Hepatic stellate cell (primary cell): ENCODE results near the gene ELP2.
A peak's percentile ranks its signal among the peaks of the same experiment; 100 is the strongest.
"Not testable (repeated sequence)": the region's sequence is repeated elsewhere in the genome, so short reads cannot be mapped to it uniquely, and the experiment has no call there.

Experiments used
- DNase-seq: peaks from one replicate; pipeline ENCODE4 v3.0.0; 2011; ENCODE audit warnings: low spot score

The ELP2 gene, protein sequence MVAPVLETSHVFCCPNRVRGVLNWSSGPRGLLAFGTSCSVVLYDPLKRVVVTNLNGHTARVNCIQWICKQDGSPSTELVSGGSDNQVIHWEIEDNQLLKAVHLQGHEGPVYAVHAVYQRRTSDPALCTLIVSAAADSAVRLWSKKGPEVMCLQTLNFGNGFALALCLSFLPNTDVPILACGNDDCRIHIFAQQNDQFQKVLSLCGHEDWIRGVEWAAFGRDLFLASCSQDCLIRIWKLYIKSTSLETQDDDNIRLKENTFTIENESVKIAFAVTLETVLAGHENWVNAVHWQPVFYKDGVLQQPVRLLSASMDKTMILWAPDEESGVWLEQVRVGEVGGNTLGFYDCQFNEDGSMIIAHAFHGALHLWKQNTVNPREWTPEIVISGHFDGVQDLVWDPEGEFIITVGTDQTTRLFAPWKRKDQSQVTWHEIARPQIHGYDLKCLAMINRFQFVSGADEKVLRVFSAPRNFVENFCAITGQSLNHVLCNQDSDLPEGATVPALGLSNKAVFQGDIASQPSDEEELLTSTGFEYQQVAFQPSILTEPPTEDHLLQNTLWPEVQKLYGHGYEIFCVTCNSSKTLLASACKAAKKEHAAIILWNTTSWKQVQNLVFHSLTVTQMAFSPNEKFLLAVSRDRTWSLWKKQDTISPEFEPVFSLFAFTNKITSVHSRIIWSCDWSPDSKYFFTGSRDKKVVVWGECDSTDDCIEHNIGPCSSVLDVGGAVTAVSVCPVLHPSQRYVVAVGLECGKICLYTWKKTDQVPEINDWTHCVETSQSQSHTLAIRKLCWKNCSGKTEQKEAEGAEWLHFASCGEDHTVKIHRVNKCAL

DNA sequence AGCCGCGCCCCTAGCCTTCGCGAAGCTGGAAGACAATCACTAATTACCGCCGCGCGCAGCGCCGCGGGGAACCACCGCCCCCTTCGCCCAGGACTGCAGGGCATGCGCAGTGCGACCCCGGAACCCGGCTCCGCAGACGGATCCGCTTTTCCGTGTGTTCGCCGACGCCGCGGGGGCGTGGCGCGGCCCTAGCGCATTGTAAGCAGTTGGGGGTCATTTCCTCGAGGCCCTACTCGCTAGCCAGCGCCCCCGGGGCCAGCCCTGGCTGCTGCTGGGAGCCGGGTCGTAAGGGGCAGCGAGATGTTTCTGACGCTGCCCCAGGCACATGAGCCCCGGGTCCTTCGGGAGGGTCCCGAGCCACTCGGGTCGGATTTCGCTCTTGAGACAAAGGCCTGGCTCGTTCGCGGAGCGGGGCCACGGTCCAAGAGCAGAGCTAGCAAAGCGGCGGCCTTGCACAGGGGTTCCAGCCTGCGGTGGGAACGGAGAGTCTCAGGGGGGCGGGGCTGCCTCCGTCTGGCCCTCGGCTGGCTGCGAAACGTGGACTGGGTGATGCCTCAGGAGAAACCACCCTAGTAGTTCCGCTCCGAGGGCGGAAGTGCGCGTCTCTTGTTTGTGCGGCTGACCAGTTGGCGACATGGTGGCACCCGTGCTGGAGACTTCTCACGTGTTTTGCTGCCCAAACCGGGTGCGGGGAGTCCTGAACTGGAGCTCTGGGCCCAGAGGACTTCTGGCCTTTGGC lies at the start of gene ELP2, which contains the start of gene SLC39A6:
Gene ELP2, plus strand, starts transcription at position 600 of the 739 bp plus-strand sequence. Its CDS starts 35 bp downstream, at position 635.
Gene SLC39A6, minus strand, starts transcription at position 41 of the 739 bp plus-strand sequence. CDS start 2,333 bp downstream, outside the sequence.
- DNase-seq: peak; percentile 96

DNA sequence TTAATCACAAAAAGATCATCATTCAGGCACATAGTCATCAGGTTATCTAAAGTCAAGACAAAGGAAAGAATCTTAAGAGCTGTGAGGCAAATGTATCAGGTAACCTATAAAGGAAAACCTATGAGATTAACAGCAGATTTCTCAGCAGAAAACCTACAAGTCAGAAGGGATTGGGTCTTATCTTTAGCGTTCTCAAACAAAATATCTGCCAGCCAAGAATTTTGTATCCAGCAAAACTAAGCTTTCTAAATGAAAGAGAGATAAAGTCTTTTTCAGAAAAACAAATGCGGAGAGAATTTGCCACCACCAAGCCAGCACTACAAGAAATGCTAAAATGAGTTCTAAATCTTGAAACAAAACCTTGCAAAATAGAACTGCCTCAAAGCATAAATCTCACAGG lies 48.6 kb upstream of the ELP2 start:
- not testable (repeated sequence) for DNase-seq

DNA sequence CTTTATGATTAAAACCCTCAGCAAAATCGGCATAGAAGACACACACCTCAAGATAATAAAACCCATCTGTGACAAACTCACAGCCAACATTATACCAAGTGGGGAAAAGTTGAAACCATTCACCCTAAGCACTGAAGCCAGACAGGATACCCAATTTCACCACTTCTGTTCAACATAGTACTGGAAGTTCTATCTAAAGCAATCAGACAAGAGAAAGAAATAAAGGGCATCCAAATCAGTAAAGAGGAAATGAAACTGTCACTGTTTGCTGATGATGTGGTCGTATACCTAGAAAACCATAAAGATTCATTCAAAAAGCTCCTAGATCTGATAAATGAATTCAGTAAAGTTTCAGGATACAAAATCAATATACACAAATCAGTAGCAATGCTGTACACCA lies 46.0 kb upstream of the ELP2 start:
- DNase-seq: no peak

DNA sequence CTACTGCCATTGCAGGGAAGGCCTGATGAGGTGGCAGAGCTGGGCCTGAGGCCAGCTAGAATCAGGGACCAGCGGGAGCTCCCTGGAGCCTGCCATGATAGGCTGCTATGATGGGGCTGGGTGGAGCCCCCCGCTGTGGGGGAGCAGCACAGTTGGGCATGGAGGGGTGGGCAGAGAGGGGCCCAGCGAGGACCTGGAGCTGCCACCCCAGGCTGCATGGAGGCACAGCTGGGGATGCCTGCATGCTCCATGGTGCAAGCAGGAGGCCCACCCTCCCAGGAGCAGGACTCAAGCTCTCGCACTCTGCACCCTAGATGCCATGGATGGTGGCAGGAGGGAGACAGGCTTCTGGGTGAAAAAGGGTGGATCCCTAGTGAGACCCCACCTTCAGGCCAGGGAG lies 44.5 kb upstream of the ELP2 start:
- no peak for DNase-seq

- no peak for DNase-seq
These were observed 43.5 kb upstream of the ELP2 start for GRCh38 chr18:36086186-36086585.

- no peak for DNase-seq
These were observed 41.4 kb upstream of the ELP2 start for GRCh38 chr18:36088256-36088655.

- no peak for DNase-seq
These were observed 40.7 kb upstream of the ELP2 start for GRCh38 chr18:36089001-36089400.

GRCh38 chr18:36092116-36092515 lies 37.6 kb upstream of the ELP2 start:
- not testable (repeated sequence) for DNase-seq

DNA sequence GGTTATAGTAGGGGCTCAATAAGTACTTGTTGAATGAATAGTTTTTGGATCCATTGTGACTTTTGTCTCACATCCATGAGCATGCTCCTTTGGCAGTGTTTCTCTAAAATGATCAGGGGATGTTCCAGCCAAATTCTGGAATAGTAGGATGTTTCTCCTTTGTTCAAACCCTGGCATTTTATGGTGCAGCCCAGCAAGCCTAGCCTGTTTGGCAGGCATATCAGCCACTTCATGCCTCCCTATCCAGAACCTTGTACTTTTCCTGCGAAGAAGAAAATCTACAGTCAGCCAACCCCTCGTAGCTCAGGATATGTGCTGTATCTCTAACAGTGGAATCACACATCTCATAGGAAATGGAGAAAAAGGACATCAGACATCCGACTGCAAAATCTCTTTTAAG lies 35.3 kb upstream of the ELP2 start:
- no peak for DNase-seq

GRCh38 chr18:36095936-36096519 lies 33.7 kb upstream of the ELP2 start:
- peak; percentile 43 for DNase-seq

- DNase-seq: no peak
These were observed 32.7 kb upstream of the ELP2 start for GRCh38 chr18:36096955-36097354.

- DNase-seq: no peak
These were observed 30.4 kb upstream of the ELP2 start for GRCh38 chr18:36099311-36099710.

GRCh38 chr18:36101943-36102342 lies 27.8 kb upstream of the ELP2 start:
- no peak for DNase-seq

GRCh38 chr18:36104749-36105148 lies 24.9 kb upstream of the ELP2 start:
- DNase-seq: no peak

GRCh38 chr18:36107477-36107876 lies 22.2 kb upstream of the ELP2 start:
- DNase-seq: no peak

- no peak for DNase-seq
These were observed 21.5 kb upstream of the ELP2 start for GRCh38 chr18:36108196-36108595.

DNA sequence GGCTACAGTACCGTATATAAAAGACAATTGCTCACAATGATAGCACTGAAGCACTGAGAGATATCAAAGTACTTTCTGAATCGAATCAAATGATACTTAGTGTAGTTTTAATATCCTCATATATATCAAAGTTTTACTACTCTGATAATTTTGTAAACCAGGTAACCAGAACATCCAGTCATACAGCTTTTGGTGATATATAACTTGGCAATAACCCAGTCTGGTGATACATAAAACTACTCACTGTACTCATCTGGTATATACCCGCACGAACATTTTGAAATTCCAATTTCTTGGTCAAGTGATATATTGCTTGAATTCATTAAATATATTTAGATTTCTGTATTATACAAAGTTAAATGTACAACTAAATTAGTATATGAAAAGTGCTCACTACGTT lies 21.1 kb upstream of the ELP2 start:
- DNase-seq: no peak

- no peak for DNase-seq
These were observed 20.0 kb upstream of the ELP2 start for GRCh38 chr18:36109737-36110136.

DNA sequence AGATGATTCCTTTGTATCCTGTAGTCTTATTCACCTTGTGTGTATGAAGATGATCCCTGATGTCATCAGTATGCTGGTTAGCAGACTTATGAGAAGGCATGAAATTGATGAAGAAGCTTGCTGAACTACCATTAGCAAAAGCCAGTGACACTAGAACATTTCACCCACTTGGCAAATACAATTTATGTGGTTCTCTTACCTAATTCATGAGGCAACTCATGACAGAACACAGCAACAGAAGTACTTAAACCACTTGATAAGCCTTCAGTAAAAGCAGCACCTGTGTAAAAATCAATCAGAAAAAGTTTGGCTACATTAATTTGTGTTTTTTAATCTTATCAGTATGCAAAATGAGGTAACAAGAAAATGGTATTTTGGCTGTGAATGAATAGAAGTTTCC lies 17.4 kb upstream of the ELP2 start:
- no peak for DNase-seq

DNA sequence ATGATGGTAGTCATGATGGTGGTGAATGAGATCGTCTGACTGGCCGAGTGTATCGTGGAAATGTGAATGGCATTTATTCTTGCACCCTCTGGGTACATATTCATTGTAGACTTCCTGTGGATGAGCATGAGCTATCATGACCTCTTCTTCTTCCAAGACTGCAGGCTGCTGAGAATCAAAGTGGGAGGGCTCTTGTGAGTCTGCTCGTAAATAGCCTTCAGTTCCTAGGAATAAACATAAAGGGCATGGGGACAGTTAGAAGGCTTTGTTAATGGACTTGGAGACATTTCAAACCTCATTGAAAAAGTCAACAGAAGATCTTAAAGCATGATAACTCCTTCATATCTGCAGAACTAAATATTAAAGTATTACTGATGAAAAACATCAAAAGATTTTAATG lies 15.4 kb upstream of the ELP2 start:
- DNase-seq: no peak

- DNase-seq: no peak
These were observed 15.0 kb upstream of the ELP2 start for GRCh38 chr18:36114738-36115137.

GRCh38 chr18:36116771-36117170 lies 12.9 kb upstream of the ELP2 start:
- DNase-seq: not testable (repeated sequence)
